HepG2 (cell line): ENCODE measurements around the gene DCUN1D3. TPM values are rescaled to one million over a fixed set of nuclear protein-coding genes. Genes with fewer than 3 reads are reported as not detected.

Experiments
- DDIT3 ChIP-seq: sonication (generic); formaldehyde crosslinking; IDR thresholded peaks from 2 replicates; pipeline ENCODE4 v1.4.0; 2020; ENCODE audit warnings: mild to moderate bottlenecking, missing genetic modification reagents
- E2F2 ChIP-seq: sonication (generic); formaldehyde crosslinking; IDR thresholded peaks from 2 replicates; pipeline ENCODE4 v1.4.0; 2020; ENCODE audit warnings: missing genetic modification reagents, borderline replicate concordance
- EP300 ChIP-seq, 3 experiments: sonication (generic) in 1 of 3; formaldehyde crosslinking in 1 of 3; IDR thresholded peaks; 2 replicates each; pipeline versions ENCODE4 v1.5.1 to v1.6.1; 2011 to 2020; ENCODE audit warnings: low read depth in 2 of 3, low read length in 2 of 3, borderline replicate concordance in 1 of 3, improper control_type of control experiment in 1 of 3, mild to moderate bottlenecking in 1 of 3, missing genetic modification reagents in 1 of 3, moderate library complexity in 1 of 3
- FOXM1 ChIP-seq: sonication (generic); formaldehyde crosslinking; IDR thresholded peaks from 2 replicates; pipeline ENCODE4 v1.5.0; 2020; ENCODE audit warnings: missing genetic modification reagents
- GABPB1 ChIP-seq: IDR thresholded peaks from 2 replicates; pipeline ENCODE4 v1.6.1; 2016; ENCODE audit warnings: mild to moderate bottlenecking, missing genetic modification reagents, moderate library complexity, missing compliant biosample characterization
- HOXA5 ChIP-seq: sonication (generic); formaldehyde crosslinking; IDR thresholded peaks from 2 replicates; pipeline ENCODE4 v1.4.0; 2020; ENCODE audit warnings: missing genetic modification reagents
- MAFG ChIP-seq: sonication (generic); formaldehyde crosslinking; IDR thresholded peaks from 2 replicates; pipeline ENCODE4 v1.5.1; 2020; ENCODE audit warnings: mild to moderate bottlenecking, missing genetic modification reagents
- MLXIP ChIP-seq: sonication (generic); formaldehyde crosslinking; IDR thresholded peaks from 2 replicates; pipeline ENCODE4 v1.9.0; 2021; ENCODE audit warnings: missing genetic modification reagents, borderline replicate concordance
- MTF2 ChIP-seq: sonication (generic); formaldehyde crosslinking; IDR thresholded peaks from 2 replicates; pipeline ENCODE4 v1.5.0; 2020; ENCODE audit warnings: missing genetic modification reagents, borderline replicate concordance
- RAD51 ChIP-seq: fragments of 450-650 bp; IDR thresholded peaks from 2 replicates; pipeline ENCODE4 v1.6.1; 2016; ENCODE audit warnings: borderline replicate concordance
- SALL1 ChIP-seq: sonication (generic); formaldehyde crosslinking; IDR thresholded peaks from 2 replicates; pipeline ENCODE4 v1.8.0; 2022; ENCODE audit warnings: mild to moderate bottlenecking, missing genetic modification reagents
- SKIL ChIP-seq: sonication (generic); formaldehyde crosslinking; IDR thresholded peaks from 2 replicates; pipeline ENCODE4 v1.8.0; 2022; ENCODE audit warnings: missing genetic modification reagents, mild to moderate bottlenecking, moderate library complexity, borderline replicate concordance
- TEAD3 ChIP-seq: optimal IDR thresholded peaks from 2 replicates; pipeline ENCODE3; 2016; ENCODE audit warnings: borderline replicate concordance
- TSC22D2 ChIP-seq: sonication (generic); formaldehyde crosslinking; IDR thresholded peaks from 2 replicates; pipeline ENCODE4 v1.5.1; 2020; ENCODE audit warnings: missing genetic modification reagents, mild to moderate bottlenecking, borderline replicate concordance
- ZBTB3 ChIP-seq: sonication (generic); formaldehyde crosslinking; IDR thresholded peaks from 2 replicates; pipeline ENCODE4 v1.4.0; 2020; ENCODE audit warnings: low read depth, mild to moderate bottlenecking, moderate library complexity, missing genetic modification reagents, borderline replicate concordance
- ZBTB34 ChIP-seq: sonication (generic); formaldehyde crosslinking; IDR thresholded peaks from 2 replicates; pipeline ENCODE4 v1.8.0; 2022; ENCODE audit warnings: mild to moderate bottlenecking, missing genetic modification reagents
- ZFP36 ChIP-seq: fragments of 150-350 bp; IDR thresholded peaks from 2 replicates; pipeline ENCODE4 v1.6.1; 2018; ENCODE audit warnings: borderline replicate concordance, low read length, low read depth; ENCODE audit not compliant: partially characterized antibody
- ZNF225 ChIP-seq: sonication (generic); formaldehyde crosslinking; IDR thresholded peaks from 2 replicates; pipeline ENCODE4 v1.4.0; 2020; ENCODE audit warnings: mild to moderate bottlenecking, missing genetic modification reagents
- ZNF253 ChIP-seq: sonication (generic); formaldehyde crosslinking; IDR thresholded peaks from 2 replicates; pipeline ENCODE4 v1.8.0; 2022; ENCODE audit warnings: mild to moderate bottlenecking, missing genetic modification reagents, borderline replicate concordance
- ZNF350 ChIP-seq: sonication (generic); formaldehyde crosslinking; IDR thresholded peaks from 2 replicates; pipeline ENCODE4 v1.4.0; 2020; ENCODE audit warnings: mild to moderate bottlenecking, low read depth, missing genetic modification reagents, borderline replicate concordance
- ZNF563 ChIP-seq: sonication (generic); formaldehyde crosslinking; IDR thresholded peaks from 2 replicates; pipeline ENCODE4 v1.8.0; 2022; ENCODE audit warnings: mild to moderate bottlenecking, moderate library complexity, missing genetic modification reagents
- ZSCAN29 ChIP-seq: sonication (generic); formaldehyde crosslinking; conservative IDR thresholded peaks from 2 replicates; pipeline ENCODE4 v1.4.0; 2020; ENCODE audit warnings: mild to moderate bottlenecking, missing genetic modification reagents
- polyA plus RNA-seq, 8 experiments: library from polyadenylated mRNA; depleted of rRNA in 3 of 8; stranded (reverse) in 7 of 8; unstranded in 1 of 8; fragments of >200 nt; fragmentation: Illumina TruSeq in 4 of 8; extraction: Trizol in 4 of 8; gene quantifications; 2 replicates each; pipeline versions ENCODE4 v1.2.1 to v1.2.3, GENCODE V29; 2011 to 2016; ENCODE audit warnings: low read depth in 4 of 8, missing spikeins in 1 of 8, mixed read lengths in 1 of 8; ENCODE audit not compliant: insufficient read depth in 1 of 8
- total RNA-seq, 5 experiments: library from RNA; depleted of rRNA; stranded (reverse); fragments of >200 nt; fragmentation: Illumina TruSeq; extraction: Trizol; gene quantifications; 2 replicates each; pipeline ENCODE4 v1.2.3, GENCODE V29; 2016; ENCODE audit warnings: low read depth in 1 of 5

Gene DCUN1D3
- total and polyA plus RNA-seq, 2 of the 13 experiments (the other 11 are each of a cell fraction or from before 2014, with no cell fraction given), result 5.0 to 19.3 TPM

GRCh38 chr16:20878682-20879147, 21.4 kb downstream of the DCUN1D3 start (continued):
- TF ChIP-seq ZNF253 (CRISPR knock-in tag) (no peak), HOXA5 (CRISPR knock-in tag) (no peak), E2F2 (CRISPR knock-in tag) (no peak), ZFP36 (no peak), ZBTB3 (CRISPR knock-in tag) (peak; percentile 50; the same call in 1 of the 2 replicates), MLXIP (CRISPR knock-in tag) (no peak), TSC22D2 (CRISPR knock-in tag) (0 out of 2 replicates have a peak, but pooled peaks have one; percentile 23), ZNF350 (CRISPR knock-in tag) (no peak), RAD51 (no peak), DDIT3 (CRISPR knock-in tag) (no peak), EP300 (IDR thresholded peaks at IDR 0.05; ENCODE audit: low read depth in 2 of 2, low read length in 2 of 2) (0 out of 4 replicates have a peak, but pooled peaks have one; percentile 21 to 69), EP300 (CRISPR knock-in tag; IDR thresholded peaks at IDR 0.05; ENCODE audit: borderline replicate concordance) (no peak), MTF2 (CRISPR knock-in tag) (no peak), SKIL (no peak), ZSCAN29 (CRISPR knock-in tag) (no peak), ZNF563 (CRISPR knock-in tag) (no peak), ZNF225 (CRISPR knock-in tag) (no peak), GABPB1 (CRISPR knock-in tag) (no peak), MAFG (no peak), FOXM1 (CRISPR knock-in tag) (no peak), TEAD3 (CRISPR knock-in tag) (peak; percentile 64), ZBTB34 (CRISPR knock-in tag) (no peak; the same call in 1 of the 2 replicates), SALL1 (CRISPR knock-in tag) (peak; percentile 84)
